Fibroblast of lung (primary cell): ENCODE data around the gene FMNL2.

ENCODE experiments used
- EZH2 ChIP-seq: IDR thresholded peaks from 2 replicates; pipeline ENCODE4 v1.5.1; 2012; ENCODE audit warnings: low read length, control low read depth, mild to moderate bottlenecking; ENCODE audit errors: missing control alignments
- TF ChIP-seq, protein P1 (sequence below), 2 donors: IDR thresholded peaks in 1 of 2; conservative IDR thresholded peaks in 1 of 2; 1 replicate in 1 of 2; 2 replicates in 1 of 2; pipeline ENCODE4 v1.5.1; 2011 to 2012; ENCODE audit warnings: low read length in 2 of 2, control low read depth in 1 of 2, inconsistent platforms in 1 of 2, low read depth in 1 of 2, mild to moderate bottlenecking in 1 of 2

DNA sequence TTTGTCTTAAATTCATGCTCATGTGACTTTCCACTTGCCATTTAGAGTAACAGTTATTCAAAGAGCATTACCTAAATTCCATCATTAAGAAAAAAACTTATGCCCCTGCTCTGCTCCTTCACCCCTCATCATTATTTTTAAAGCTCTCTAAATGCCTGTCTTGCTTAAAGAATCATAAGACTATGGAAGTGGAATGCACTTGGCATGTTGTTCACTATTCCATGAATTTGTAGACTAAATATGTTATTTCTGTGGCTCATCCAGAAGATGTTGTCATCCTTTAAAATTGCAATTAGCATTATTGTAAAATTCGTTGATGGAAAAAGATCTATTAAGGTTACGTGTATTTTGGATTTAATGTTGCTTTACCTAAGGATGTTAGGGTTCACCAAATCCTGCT is 61.8 kb downstream of the FMNL2 start:
- TF ChIP-seq EZH2: no peak
- TF ChIP-seq, protein P1, sequence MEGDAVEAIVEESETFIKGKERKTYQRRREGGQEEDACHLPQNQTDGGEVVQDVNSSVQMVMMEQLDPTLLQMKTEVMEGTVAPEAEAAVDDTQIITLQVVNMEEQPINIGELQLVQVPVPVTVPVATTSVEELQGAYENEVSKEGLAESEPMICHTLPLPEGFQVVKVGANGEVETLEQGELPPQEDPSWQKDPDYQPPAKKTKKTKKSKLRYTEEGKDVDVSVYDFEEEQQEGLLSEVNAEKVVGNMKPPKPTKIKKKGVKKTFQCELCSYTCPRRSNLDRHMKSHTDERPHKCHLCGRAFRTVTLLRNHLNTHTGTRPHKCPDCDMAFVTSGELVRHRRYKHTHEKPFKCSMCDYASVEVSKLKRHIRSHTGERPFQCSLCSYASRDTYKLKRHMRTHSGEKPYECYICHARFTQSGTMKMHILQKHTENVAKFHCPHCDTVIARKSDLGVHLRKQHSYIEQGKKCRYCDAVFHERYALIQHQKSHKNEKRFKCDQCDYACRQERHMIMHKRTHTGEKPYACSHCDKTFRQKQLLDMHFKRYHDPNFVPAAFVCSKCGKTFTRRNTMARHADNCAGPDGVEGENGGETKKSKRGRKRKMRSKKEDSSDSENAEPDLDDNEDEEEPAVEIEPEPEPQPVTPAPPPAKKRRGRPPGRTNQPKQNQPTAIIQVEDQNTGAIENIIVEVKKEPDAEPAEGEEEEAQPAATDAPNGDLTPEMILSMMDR (conservative IDR thresholded peaks at IDR 0.05 in 1 of 2, IDR thresholded peaks at IDR 0.05 in 1 of 2; ENCODE audit: low read depth in 1 of 2, low read length in 2 of 2): no peak
